HEK293 (cell line): ENCODE data around the gene DSG2.

Experiments used
- CTCF ChIA-PET: fragments of 350-600 bp; formaldehyde crosslinking; extraction: SDS; loops from one replicate; lab custom pipeline; 2021; ENCODE audit warnings: antibody characterized with exemption; lab: Yijun Ruan, JAX
- POLR2A ChIA-PET: fragments of 300-600 bp; formaldehyde crosslinking; extraction: SDS; loops from one replicate; lab custom pipeline; 2020; ENCODE audit warnings: antibody characterized with exemption, inconsistent platforms; lab: Yijun Ruan, JAX
- H3K27ac ChIP-seq: fragments of 200-500 bp; sonication (Bioruptor generic); 2 replicates; pipeline ENCODE4 v1.5.1; 2014; ENCODE audit warnings: low read depth, low read length, control low read depth, inconsistent platforms; ENCODE audit errors: extremely low read depth
- H3K36me3 ChIP-seq, 2 experiments: fragments of 200-500 bp in 1 of 2; sonication (Bioruptor generic) in 1 of 2; 1 replicate in 1 of 2; 2 replicates in 1 of 2; pipeline ENCODE4 v1.5.1; 2014 to 2017; ENCODE audit warnings: inconsistent platforms in 2 of 2, low read length in 2 of 2; ENCODE audit not compliant: control insufficient read depth in 2 of 2, insufficient read depth in 1 of 2
- H3K4me1 ChIP-seq: fragments of 200-500 bp; sonication (Bioruptor generic); 2 replicates; pipeline ENCODE4 v1.5.1; 2014; ENCODE audit warnings: mild to moderate bottlenecking, low read length, inconsistent platforms; ENCODE audit not compliant: control insufficient read depth, insufficient read depth
- H3K4me3 ChIP-seq: 2 replicates; pipeline ENCODE4 v1.5.1; 2011; ENCODE audit warnings: low read depth, mild to moderate bottlenecking, control low read depth, low read length, moderate library complexity
- H3K9me3 ChIP-seq: fragments of 200-500 bp; sonication (Bioruptor generic); 2 replicates; pipeline ENCODE4 v1.5.1; 2014; ENCODE audit warnings: low read depth, low read length, inconsistent platforms; ENCODE audit not compliant: control insufficient read depth, insufficient read depth
- FEZF1 ChIP-seq: fragments of 450-650 bp; formaldehyde crosslinking; IDR thresholded peaks from 2 replicates; pipeline ENCODE4 v1.5.1; 2016; ENCODE audit warnings: missing biosample characterization, missing genetic modification characterization
- HOXC10 ChIP-seq: sonication (generic); formaldehyde crosslinking; IDR thresholded peaks from 2 replicates; pipeline ENCODE4 v1.8.1; 2023; ENCODE audit warnings: mild to moderate bottlenecking, missing genetic modification reagents
- KLF17 ChIP-seq: fragments of 450-650 bp; formaldehyde crosslinking; IDR thresholded peaks from 2 replicates; pipeline ENCODE4 v1.5.1; 2016; ENCODE audit warnings: missing biosample characterization, missing genetic modification characterization
- MYNN ChIP-seq: fragments of 450-650 bp; formaldehyde crosslinking; IDR thresholded peaks from 2 replicates; pipeline ENCODE4 v1.5.1; 2016; ENCODE audit warnings: missing biosample characterization, missing genetic modification characterization, borderline replicate concordance
- PRDM10 ChIP-seq: fragments of 450-650 bp; formaldehyde crosslinking; IDR thresholded peaks from 2 replicates; pipeline ENCODE4 v1.5.1; 2016; ENCODE audit warnings: missing biosample characterization, missing genetic modification characterization
- ZBTB20 ChIP-seq: fragments of 450-650 bp; formaldehyde crosslinking; IDR thresholded peaks from 2 replicates; pipeline ENCODE4 v1.5.1; 2016; ENCODE audit warnings: missing biosample characterization, missing genetic modification characterization
- ZEB2 ChIP-seq: fragments of 450-650 bp; formaldehyde crosslinking; IDR thresholded peaks from 2 replicates; pipeline ENCODE4 v1.5.1; 2016; ENCODE audit warnings: missing biosample characterization, missing genetic modification characterization
- ZFHX2 ChIP-seq: fragments of 450-650 bp; formaldehyde crosslinking; conservative IDR thresholded peaks from 2 replicates; pipeline ENCODE4 v1.5.1; 2016; ENCODE audit warnings: missing biosample characterization, missing genetic modification characterization
- ZFP3 ChIP-seq: fragments of 450-650 bp; formaldehyde crosslinking; IDR thresholded peaks from 2 replicates; pipeline ENCODE4 v1.5.1; 2016; ENCODE audit warnings: low read depth, missing biosample characterization, missing genetic modification characterization
- ZFP41 ChIP-seq: fragments of 450-650 bp; formaldehyde crosslinking; IDR thresholded peaks from 2 replicates; pipeline ENCODE4 v1.5.1; 2016; ENCODE audit warnings: missing biosample characterization, missing genetic modification characterization, borderline replicate concordance
- ZNF146 ChIP-seq: fragments of 450-650 bp; formaldehyde crosslinking; IDR thresholded peaks from 2 replicates; pipeline ENCODE4 v1.5.1; 2016; ENCODE audit warnings: missing biosample characterization, missing genetic modification characterization
- ZNF155 ChIP-seq: fragments of 450-650 bp; formaldehyde crosslinking; IDR thresholded peaks from 2 replicates; pipeline ENCODE4 v1.5.1; 2016; ENCODE audit warnings: missing biosample characterization, missing genetic modification characterization
- ZNF19 ChIP-seq: fragments of 450-650 bp; formaldehyde crosslinking; IDR thresholded peaks from 2 replicates; pipeline ENCODE4; 2016; ENCODE audit warnings: missing biosample characterization, missing genetic modification characterization, low read depth
- ZNF2 ChIP-seq: fragments of 450-650 bp; formaldehyde crosslinking; IDR thresholded peaks from 2 replicates; pipeline ENCODE4 v1.5.1; 2016; ENCODE audit warnings: missing biosample characterization, missing genetic modification characterization
- ZNF202 ChIP-seq: fragments of 450-650 bp; formaldehyde crosslinking; IDR thresholded peaks from 2 replicates; pipeline ENCODE4 v1.5.1; 2016; ENCODE audit warnings: missing biosample characterization, missing genetic modification characterization, borderline replicate concordance
- ZNF239 ChIP-seq: fragments of 450-650 bp; formaldehyde crosslinking; IDR thresholded peaks from 2 replicates; pipeline ENCODE4 v1.5.1; 2016; ENCODE audit warnings: missing biosample characterization, missing genetic modification characterization
- ZNF302 ChIP-seq: fragments of 450-650 bp; formaldehyde crosslinking; IDR thresholded peaks from 2 replicates; pipeline ENCODE4 v1.5.1; 2016; ENCODE audit warnings: missing biosample characterization, missing genetic modification characterization, low read depth
- ZNF335 ChIP-seq: fragments of 450-650 bp; formaldehyde crosslinking; conservative IDR thresholded peaks from 2 replicates; pipeline ENCODE4 v1.5.1; 2016; ENCODE audit warnings: missing biosample characterization, missing genetic modification characterization
- ZNF501 ChIP-seq: fragments of 450-650 bp; formaldehyde crosslinking; IDR thresholded peaks from 2 replicates; pipeline ENCODE4 v1.5.1; 2016; ENCODE audit warnings: missing biosample characterization, missing genetic modification characterization
- ZNF514 ChIP-seq: fragments of 450-650 bp; formaldehyde crosslinking; IDR thresholded peaks from 2 replicates; pipeline ENCODE4 v1.5.1; 2016; ENCODE audit warnings: missing biosample characterization, missing genetic modification characterization
- ZNF560 ChIP-seq: fragments of 450-650 bp; formaldehyde crosslinking; IDR thresholded peaks from 2 replicates; pipeline ENCODE4 v1.5.1; 2017; ENCODE audit warnings: missing biosample characterization, missing genetic modification characterization, borderline replicate concordance
- ZNF585B ChIP-seq: fragments of 450-650 bp; formaldehyde crosslinking; IDR thresholded peaks from 2 replicates; pipeline ENCODE4 v1.5.1; 2016; ENCODE audit warnings: missing biosample characterization, missing genetic modification characterization
- ZNF610 ChIP-seq: fragments of 450-650 bp; formaldehyde crosslinking; IDR thresholded peaks from 2 replicates; pipeline ENCODE4 v1.5.1; 2016; ENCODE audit warnings: missing biosample characterization, missing genetic modification characterization, borderline replicate concordance
- ZNF621 ChIP-seq: fragments of 450-650 bp; formaldehyde crosslinking; IDR thresholded peaks from 2 replicates; pipeline ENCODE4 v1.5.1; 2017; ENCODE audit warnings: missing biosample characterization, missing genetic modification characterization

DSG2 gene

GRCh38 chr18:31497836-31498573, at the start of gene DSG2 (continued):
- 0 out of 2 replicates have a peak, but pooled peaks have one; percentile 30 for TF ChIP-seq KLF17 (tag by site-specific recombination)
- no peak for TF ChIP-seq ZFP41 (tag by site-specific recombination)
- no peak for TF ChIP-seq ZEB2 (tag by site-specific recombination)
- peak; percentile 67 for TF ChIP-seq ZFHX2
- peak; percentile 38; the same call in 1 of the 2 replicates for TF ChIP-seq ZNF501
- 0 out of 2 replicates have a peak, but pooled peaks have one; percentile 19 for TF ChIP-seq ZNF2

- Histone ChIP-seq H3K36me3 (no peaks in the 10 kb centered on the region), H3K27ac (no peak overlapping the region), H3K4me3 (no peak overlapping the region), H3K9me3 (no peaks in the 10 kb centered on the region), H3K4me1 (no peaks in the 10 kb centered on the region)
- CTCF ChIA-PET, result interaction anchor here (0.7 to 2.7 kb wide), 2 partner anchors 11 to 26 kb away, joined by 3 to 8 read pairs; no protein-coding TSS in a partner anchor
- TF ChIP-seq PRDM10 (tag by site-specific recombination) (peak; percentile 26; the same call in 1 of the 2 replicates), ZNF560 (tag by site-specific recombination) (no peak)
- POLR2A ChIA-PET, result no interaction called here
Observed at GRCh38 chr18:31450409-31450808, 47.6 kb upstream of the DSG2 start.

- POLR2A ChIA-PET, result interaction anchor here (0.6 kb wide), 1 partner anchor 831 kb away, joined by 4 read pairs; no protein-coding TSS in a partner anchor
- Histone ChIP-seq H3K9me3 (no peaks in the 10 kb centered on the region), H3K27ac (no peak overlapping the region), H3K4me3 (no peak overlapping the region), H3K36me3 (no peaks in the 10 kb centered on the region), H3K4me1 (no peaks in the 10 kb centered on the region)
- no peak for TF ChIP-seq ZNF19 (tag by site-specific recombination)
- no peak for TF ChIP-seq ZBTB20 (tag by site-specific recombination)
- TF ChIP-seq ZNF621 (tag by site-specific recombination), result no peak
- TF ChIP-seq HOXC10 (CRISPR knock-in tag), result no peak
- no peak for TF ChIP-seq ZNF155 (tag by site-specific recombination)
- CTCF ChIA-PET, result interaction anchor here (2.7 kb wide), 1 partner anchor 27 kb away, joined by 8 read pairs; no protein-coding TSS in a partner anchor
Observed at GRCh38 chr18:31451625-31452024, 46.4 kb upstream of the DSG2 start.

GRCh38 chr18:31454066-31454708, 43.8 kb upstream of the DSG2 start:
- no peaks in the 10 kb centered on the region for H3K36me3 ChIP-seq
- H3K27ac ChIP-seq, result no peak overlapping the region
- H3K4me3 ChIP-seq, result no peak overlapping the region
- CTCF ChIA-PET, result interaction anchor here (0.6 kb wide), 1 partner anchor 424 kb away, joined by 3 read pairs; no protein-coding TSS in a partner anchor
- POLR2A ChIA-PET, result no interaction called here
- no peaks in the 10 kb centered on the region for H3K9me3 ChIP-seq
- H3K4me1 ChIP-seq, result no peaks in the 10 kb centered on the region
- TF ChIP-seq ZNF610 (tag by site-specific recombination), result no peak
- TF ChIP-seq ZNF302, result no peak
- no peak for TF ChIP-seq ZFP3
- no peak for TF ChIP-seq ZNF239 (tag by site-specific recombination)
- TF ChIP-seq ZNF146, result no peak
- no peak for TF ChIP-seq ZNF335 (tag by site-specific recombination)
- no peak for TF ChIP-seq ZNF585B (tag by site-specific recombination)
- TF ChIP-seq ZNF514 (tag by site-specific recombination), result no peak
- TF ChIP-seq MYNN (tag by site-specific recombination), result no peak
- no peak for TF ChIP-seq FEZF1 (tag by site-specific recombination)
- TF ChIP-seq ZNF202, result no peak
